T follicular helper cell (primary cell): Measurements from ENCODE around the gene RAB1A.
A peak's percentile ranks its signal among the peaks of the same experiment; 100 is the strongest.

Experiments used
- DNase-seq: peaks from one replicate; pipeline ENCODE4 v3.0.0-alpha.2; 2020; ENCODE audit warnings: low read depth

RAB1A gene

GRCh38 chr2:65093211-65093610, 36.7 kb downstream of the RAB1A start:
- DNase-seq: no peak

- no peak for DNase-seq
Observed at GRCh38 chr2:65092791-65093190, 37.1 kb downstream of the RAB1A start.

- DNase-seq: no peak
Observed at GRCh38 chr2:65085148-65085547, 44.8 kb downstream of the RAB1A start.

GRCh38 chr2:65081232-65081685, 48.6 kb downstream of the RAB1A start:
- DNase-seq: no peak

GRCh38 chr2:65079017-65079416, 50.9 kb downstream of the RAB1A start:
- no peak for DNase-seq

- DNase-seq: no peak
Observed at GRCh38 chr2:65077898-65078297, 52.0 kb downstream of the RAB1A start.

GRCh38 chr2:65076345-65076710, 53.6 kb downstream of the RAB1A start:
- DNase-seq: no peak

GRCh38 chr2:65075605-65076344, 54.1 kb downstream of the RAB1A start:
- no peak for DNase-seq

GRCh38 chr2:65075176-65075575, 54.7 kb downstream of the RAB1A start:
- no peak for DNase-seq

GRCh38 chr2:65073879-65074565, 55.9 kb downstream of the RAB1A start:
- no peak for DNase-seq

- DNase-seq: no peak
Observed at GRCh38 chr2:65072181-65072970, 57.5 kb downstream of the RAB1A start.

GRCh38 chr2:65071499-65072180, 58.3 kb downstream of the RAB1A start:
- no peak for DNase-seq

- DNase-seq: no peak
Observed at GRCh38 chr2:65070856-65071255, 59.0 kb downstream of the RAB1A start.

- DNase-seq: no peak
Observed at GRCh38 chr2:65070172-65070830, 59.6 kb downstream of the RAB1A start.

- no peak for DNase-seq
Observed at GRCh38 chr2:65069439-65069824, 60.5 kb downstream of the RAB1A start.

- DNase-seq: no peak
Observed at GRCh38 chr2:65067806-65068553, 61.9 kb downstream of the RAB1A start.

- peak; percentile 21 for DNase-seq
Observed at GRCh38 chr2:65064728-65065552, 65.0 kb downstream of the RAB1A start.

GRCh38 chr2:65062843-65063825, 66.8 kb downstream of the RAB1A start:
- DNase-seq: no peak

GRCh38 chr2:65061910-65062339, 68.0 kb downstream of the RAB1A start:
- DNase-seq: no peak
